ENCODE results near the gene CENPB.

The CENPB gene

DNA sequence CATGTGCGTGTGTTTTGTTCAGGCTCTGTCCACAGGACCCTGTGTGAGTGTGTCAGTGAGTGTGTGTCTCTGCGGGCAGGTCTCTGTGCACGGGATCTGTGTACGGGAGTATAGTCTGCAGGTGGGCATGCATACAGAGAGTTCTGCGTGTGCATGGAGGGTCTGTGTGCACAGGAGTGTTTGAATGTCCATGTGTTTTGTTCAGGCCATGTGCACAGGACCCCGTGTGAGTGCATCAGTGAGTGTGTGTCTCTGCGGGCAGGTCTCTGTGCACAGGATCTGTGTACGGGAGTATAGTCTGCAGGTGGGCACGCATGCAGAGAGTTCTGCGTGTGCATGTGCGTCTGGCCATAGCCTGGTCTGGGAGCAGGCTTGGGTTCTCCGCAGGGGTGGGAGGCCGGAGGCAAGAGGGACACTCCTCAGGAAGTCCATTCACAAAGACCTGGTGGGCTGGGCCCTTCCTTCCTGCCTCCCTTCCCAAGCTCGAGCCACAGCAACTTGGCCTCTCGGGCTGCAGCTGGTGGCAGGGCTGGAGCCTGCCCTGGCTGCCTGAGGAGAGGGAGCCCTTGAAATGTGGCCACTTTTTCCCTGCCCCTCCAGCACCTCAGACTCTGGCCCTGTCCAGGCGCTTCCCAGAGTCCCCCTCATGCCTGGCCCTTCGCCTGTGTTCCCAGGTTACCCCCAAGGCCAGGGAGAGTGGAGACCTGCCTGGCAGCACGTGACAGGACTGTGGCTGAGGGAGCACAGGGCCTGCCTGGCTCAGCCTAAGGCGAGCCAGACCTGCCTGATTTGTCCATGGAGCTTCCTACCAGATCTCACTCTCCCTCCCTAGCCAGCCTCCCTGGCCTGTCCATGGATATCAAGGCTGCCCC is 47.2 kb downstream of the CENPB start:
- H3K4me3 ChIP-seq (ENCODE audit: low read depth, low read length) = no peak overlapping the region
- DNase-seq (ENCODE audit: low read depth) = no peak

GRCh38 chr20:3738111-3739053 is 48.2 kb downstream of the CENPB start:
- DNase-seq (ENCODE audit: low read depth) = peak; percentile 4

DNA sequence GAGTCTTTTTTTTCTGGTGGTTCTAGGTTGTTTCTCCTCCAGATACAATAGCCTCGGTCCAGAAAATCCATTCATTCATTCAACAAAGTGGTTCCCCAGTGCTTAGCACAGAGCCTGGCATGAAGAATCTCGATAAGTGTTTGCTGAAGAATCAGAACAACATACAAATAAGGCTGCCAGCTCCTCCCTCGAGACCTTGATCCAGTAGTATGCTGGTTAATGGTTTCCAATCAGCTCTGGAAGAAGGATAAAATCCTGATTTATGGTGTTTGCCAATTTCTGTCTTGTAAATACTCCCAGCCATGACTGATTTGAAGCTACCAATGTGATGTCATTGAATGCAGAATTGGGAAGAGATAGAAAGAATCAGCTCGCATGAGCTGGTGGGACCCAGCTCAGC is 50.8 kb downstream of the CENPB start:
- no peak overlapping the region for H3K4me3 ChIP-seq (ENCODE audit: low read depth, low read length)
- no peak for DNase-seq (ENCODE audit: low read depth)

More at GRCh38 chr20:3738111-3739053, 48.2 kb downstream of the CENPB start:
- H3K4me3 ChIP-seq (ENCODE audit: low read depth, low read length) = no peak overlapping the region

DNA sequence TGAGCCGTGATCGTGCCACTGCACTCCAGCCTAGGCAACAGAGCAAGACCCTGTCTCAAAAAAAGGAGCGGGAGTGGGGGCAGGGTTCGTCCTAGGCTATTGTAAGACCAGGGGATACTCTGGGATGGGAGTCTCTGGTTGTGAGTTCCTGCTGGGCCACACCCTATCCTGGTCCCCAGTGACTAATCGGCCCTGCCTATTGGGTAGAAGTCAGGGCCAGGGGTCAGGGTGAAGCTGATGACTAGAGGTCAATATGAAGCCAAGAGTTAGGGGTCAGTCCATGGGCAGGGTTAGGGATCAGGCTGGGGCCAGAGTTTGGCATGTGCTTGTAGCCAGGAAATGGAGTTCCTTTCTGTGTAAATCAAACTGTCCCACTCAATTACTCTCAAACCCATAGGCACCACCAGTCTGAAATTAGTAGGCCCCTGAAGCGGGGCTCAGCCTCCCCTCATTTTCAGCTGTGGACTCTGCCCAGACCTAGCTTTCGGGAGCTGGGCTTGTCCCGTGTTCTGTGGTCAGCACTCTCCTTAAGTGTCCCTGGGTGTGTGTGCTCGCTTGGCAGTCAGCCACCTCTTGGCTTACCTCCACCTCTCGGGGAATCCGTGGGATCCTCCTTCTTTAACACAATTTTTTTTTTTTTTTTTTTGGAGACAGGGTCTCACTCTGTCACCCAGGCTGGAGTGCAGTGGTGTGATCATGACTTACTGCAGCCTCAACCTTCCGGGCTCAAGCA is 52.3 kb downstream of the CENPB start:
- no peak for DNase-seq (ENCODE audit: low read depth)
- no peak overlapping the region for H3K4me3 ChIP-seq (ENCODE audit: low read depth, low read length)
